IMR-90 (cell line): ENCODE measurements around the gene FAU.

ENCODE experiments used
- CEBPB ChIP-seq: IDR thresholded peaks from 2 replicates; pipeline ENCODE4 v1.6.1; 2012; ENCODE audit warnings: low read depth, low read length, improper control_type of control experiment
- CTCF ChIP-seq: conservative IDR thresholded peaks from 2 replicates; pipeline ENCODE4 v1.5.1; 2012; ENCODE audit warnings: mild to moderate bottlenecking, low read depth, low read length, improper control_type of control experiment
- NFE2L2 ChIP-seq: fragments of 150-350 bp; IDR thresholded peaks from 2 replicates; pipeline ENCODE4 v1.6.1; 2016; ENCODE audit warnings: low read depth, mild to moderate bottlenecking, low read length
- POLR2A ChIP-seq: IDR thresholded peaks from 2 replicates; pipeline ENCODE4 v1.6.1; 2012; ENCODE audit warnings: mild to moderate bottlenecking, low read depth, low read length
- RAD21 ChIP-seq: IDR thresholded peaks from 2 replicates; pipeline ENCODE4 v1.6.1; 2012; ENCODE audit warnings: low read length, improper control_type of control experiment
- TF ChIP-seq, protein P1 (sequence below): fragments of 150-350 bp; IDR thresholded peaks from 2 replicates; pipeline ENCODE4 v1.6.1; 2017; ENCODE audit warnings: mild to moderate bottlenecking, antibody characterized with exemption, low read length, low read depth

DNA sequence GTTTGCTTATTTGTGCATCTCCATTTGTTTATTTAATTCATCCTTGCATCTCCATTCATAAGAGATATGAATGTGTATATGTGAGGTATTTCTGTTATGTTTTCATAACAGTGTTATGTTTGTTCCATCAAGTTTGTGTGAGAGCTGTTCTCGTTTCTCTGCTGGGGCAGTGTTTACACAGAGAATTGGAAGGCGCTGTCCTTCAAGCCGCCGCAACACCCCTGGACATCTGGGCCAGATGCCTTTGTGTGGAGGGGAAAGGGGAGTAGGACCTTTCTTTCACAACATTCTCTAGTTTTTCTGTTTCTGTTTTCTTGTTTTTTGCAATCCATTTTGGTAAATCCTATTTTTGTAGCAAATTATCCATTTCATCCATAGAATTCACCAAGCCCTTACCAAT is 17.3 kb downstream of the FAU start:
- TF ChIP-seq, protein P1, sequence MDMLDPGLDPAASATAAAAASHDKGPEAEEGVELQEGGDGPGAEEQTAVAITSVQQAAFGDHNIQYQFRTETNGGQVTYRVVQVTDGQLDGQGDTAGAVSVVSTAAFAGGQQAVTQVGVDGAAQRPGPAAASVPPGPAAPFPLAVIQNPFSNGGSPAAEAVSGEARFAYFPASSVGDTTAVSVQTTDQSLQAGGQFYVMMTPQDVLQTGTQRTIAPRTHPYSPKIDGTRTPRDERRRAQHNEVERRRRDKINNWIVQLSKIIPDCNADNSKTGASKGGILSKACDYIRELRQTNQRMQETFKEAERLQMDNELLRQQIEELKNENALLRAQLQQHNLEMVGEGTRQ: no peak
- TF ChIP-seq CTCF: no peak
- TF ChIP-seq POLR2A: no peak
- TF ChIP-seq RAD21: no peak
- no peak for TF ChIP-seq NFE2L2
- no peak for TF ChIP-seq CEBPB
